Sigmoid colon (tissue), 7 donors: ENCODE measurements around the gene TEX28. TPM values are rescaled to one million over a fixed set of nuclear protein-coding genes. Genes with fewer than 3 reads are reported as not detected.

Experiments
- DNase-seq: peaks from one replicate; pipeline ENCODE4 v3.0.0-alpha.2; 2019
- H3K27ac ChIP-seq, 4 donors: fragments of 200-600 bp; sonication (generic); one replicate each; pipeline ENCODE4 v1.5.1; 2016 to 2019; ENCODE audit warnings: mild to moderate bottlenecking in 1 of 4
- H3K27me3 ChIP-seq, 3 donors: fragments of 200-600 bp; sonication (generic); one replicate each; pipeline ENCODE4 v1.5.1; 2019; ENCODE audit warnings: mild to moderate bottlenecking in 1 of 3
- H3K36me3 ChIP-seq, 4 donors: fragments of 200-600 bp; sonication (generic); one replicate each; pipeline ENCODE4 v1.5.1; 2016 to 2019
- H3K4me1 ChIP-seq, 4 donors: fragments of 200-600 bp; sonication (generic); one replicate each; pipeline ENCODE4 v1.5.1; 2017 to 2019
- H3K4me3 ChIP-seq, 4 donors: fragments of 200-600 bp; sonication (generic); one replicate each; pipeline ENCODE4 v1.5.1; 2017 to 2019; ENCODE audit warnings: mild to moderate bottlenecking in 2 of 4, moderate library complexity in 1 of 4
- H3K9me3 ChIP-seq, 4 donors: fragments of 200-600 bp in 3 of 4; sonication (generic) in 3 of 4; one replicate each; pipeline versions ENCODE4 v1.5.1 to v1.6.1; 2013 to 2019
- EP300 ChIP-seq, 4 donors: sonication (generic); formaldehyde crosslinking; IDR thresholded peaks; one replicate each; pipeline ENCODE4 v1.6.1; 2017; ENCODE audit warnings: antibody characterized with exemption in 4 of 4
- POLR2A ChIP-seq, 2 donors: fragments of 450-650 bp; IDR thresholded peaks; one replicate each; pipeline ENCODE4 v1.6.1; 2016; ENCODE audit warnings: antibody characterized with exemption in 2 of 2, mild to moderate bottlenecking in 2 of 2, moderate library complexity in 2 of 2
- POLR2AphosphoS5 ChIP-seq, 4 donors: sonication (generic); formaldehyde crosslinking; IDR thresholded peaks; one replicate each; pipeline ENCODE4 v1.6.1; 2017; ENCODE audit warnings: antibody characterized with exemption in 4 of 4
- WGBS, 2 donors: extraction: QIAGEN DNeasy Blood & Tissue Kit; methylation state at CpG; one replicate each; pipeline ENCODE4 v1.1.7; 2013; 5-methylcytosine and 5-hydroxymethylcytosine counted together
- intact Hi-C: fragments of 100-400 bp; cut with DNase I; formaldehyde crosslinking; loops from one replicate; pipeline ENCODE4 v1.15.1; 2023
- polyA plus RNA-seq, 3 donors: library from polyadenylated mRNA; stranded (reverse); fragments of 200-250 nt; gene quantifications; one replicate each; pipeline ENCODE4 v1.2.3, GENCODE V29; 2013
- total RNA-seq, 4 donors: library from RNA; depleted of rRNA; stranded (reverse); fragments of >200 nt; gene quantifications; one replicate each; pipeline ENCODE4 v1.1.0, GENCODE V29; 2016
- TF ChIP-seq, protein P1 (sequence below), 4 experiments: fragments of 450-650 bp in 3 of 4; fragments of 200-600 bp in 1 of 4; IDR thresholded peaks; one replicate each; pipeline ENCODE4 v1.5.1; 2016 to 2019; ENCODE audit warnings: antibody characterized with exemption in 4 of 4, mild to moderate bottlenecking in 3 of 4, moderate library complexity in 2 of 4
- donor health status: healthy with polysubstance abuse.
- donor health status: Bipolar disorder and iron deficiency.
- donor health status: healthy.

Gene TEX28
- total and polyA plus RNA-seq, 7 donors = not detected

DNA sequence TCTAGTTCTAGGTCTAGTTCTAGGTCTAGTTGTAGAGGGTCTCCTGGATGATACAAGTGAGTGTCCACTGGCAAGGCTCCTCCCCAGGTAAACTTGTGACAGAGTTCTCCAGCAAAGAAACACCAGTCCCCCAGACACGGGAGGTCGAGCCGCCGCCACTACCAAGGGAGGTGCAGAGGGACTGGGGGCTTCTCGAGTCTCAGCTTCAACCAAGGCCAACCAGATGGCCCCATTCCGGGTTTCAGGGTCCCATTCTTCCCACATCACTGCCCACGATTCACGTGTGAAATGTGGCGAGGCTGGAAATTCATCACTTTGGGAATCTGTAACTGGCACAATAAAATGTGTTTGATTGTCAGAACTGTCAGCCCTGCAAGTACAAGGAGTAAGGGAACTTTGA, 38.2 kb upstream of the TEX28 start:
- WGBS, 2 donors = 92 to 96% methylated on average over 9 of the region's 9 CpGs
- no peak for TF ChIP-seq POLR2A (IDR thresholded peaks at IDR 0.05)
- TF ChIP-seq, protein P1, sequence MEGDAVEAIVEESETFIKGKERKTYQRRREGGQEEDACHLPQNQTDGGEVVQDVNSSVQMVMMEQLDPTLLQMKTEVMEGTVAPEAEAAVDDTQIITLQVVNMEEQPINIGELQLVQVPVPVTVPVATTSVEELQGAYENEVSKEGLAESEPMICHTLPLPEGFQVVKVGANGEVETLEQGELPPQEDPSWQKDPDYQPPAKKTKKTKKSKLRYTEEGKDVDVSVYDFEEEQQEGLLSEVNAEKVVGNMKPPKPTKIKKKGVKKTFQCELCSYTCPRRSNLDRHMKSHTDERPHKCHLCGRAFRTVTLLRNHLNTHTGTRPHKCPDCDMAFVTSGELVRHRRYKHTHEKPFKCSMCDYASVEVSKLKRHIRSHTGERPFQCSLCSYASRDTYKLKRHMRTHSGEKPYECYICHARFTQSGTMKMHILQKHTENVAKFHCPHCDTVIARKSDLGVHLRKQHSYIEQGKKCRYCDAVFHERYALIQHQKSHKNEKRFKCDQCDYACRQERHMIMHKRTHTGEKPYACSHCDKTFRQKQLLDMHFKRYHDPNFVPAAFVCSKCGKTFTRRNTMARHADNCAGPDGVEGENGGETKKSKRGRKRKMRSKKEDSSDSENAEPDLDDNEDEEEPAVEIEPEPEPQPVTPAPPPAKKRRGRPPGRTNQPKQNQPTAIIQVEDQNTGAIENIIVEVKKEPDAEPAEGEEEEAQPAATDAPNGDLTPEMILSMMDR (IDR thresholded peaks at IDR 0.05) = no peak
- no peak for TF ChIP-seq EP300 (IDR thresholded peaks at IDR 0.05)
- TF ChIP-seq POLR2AphosphoS5 (IDR thresholded peaks at IDR 0.05) = no peak
- DNase-seq = no peak
- H3K9me3 ChIP-seq = no peaks in the 10 kb centered on the region
- no peak overlapping the region for H3K27ac ChIP-seq
- no peaks in the 10 kb centered on the region for H3K36me3 ChIP-seq
- no peak overlapping the region for H3K4me3 ChIP-seq
- no peaks in the 10 kb centered on the region for H3K4me1 ChIP-seq
- intact Hi-C loops = no loop called here
- H3K27me3 ChIP-seq = no peaks in the 10 kb centered on the region

DNA sequence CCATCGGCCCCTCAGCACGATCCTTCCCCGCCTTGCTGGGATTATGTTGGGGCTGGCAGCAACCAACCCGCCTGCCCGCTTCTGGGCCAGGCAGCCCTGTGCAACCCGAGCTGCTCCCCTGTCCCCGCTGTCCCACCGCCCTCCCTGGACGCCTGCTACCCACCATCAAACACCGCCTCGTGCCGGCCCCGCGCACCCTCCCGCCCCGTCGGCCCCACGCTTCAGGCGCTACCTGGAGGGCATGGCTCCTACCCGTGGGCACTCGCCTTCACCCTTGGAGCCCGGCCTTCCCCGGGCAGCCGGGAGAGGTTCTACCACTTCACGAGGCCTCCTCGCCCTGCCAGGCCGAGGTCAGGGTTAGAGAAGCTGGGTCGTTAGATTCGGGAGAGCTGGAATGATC, 37.6 kb upstream of the TEX28 start:
- no peaks in the 10 kb centered on the region for H3K27me3 ChIP-seq
- DNase-seq = no peak
- H3K27ac ChIP-seq = no peak overlapping the region
- no peak for TF ChIP-seq POLR2A (IDR thresholded peaks at IDR 0.05)
- no peak for TF ChIP-seq POLR2AphosphoS5 (IDR thresholded peaks at IDR 0.05)
- H3K9me3 ChIP-seq = no peaks in the 10 kb centered on the region
- no peak overlapping the region for H3K4me3 ChIP-seq
- H3K36me3 ChIP-seq = no peaks in the 10 kb centered on the region
- 94 to 95% methylated on average over 29 of the region's 29 CpGs for WGBS, 2 donors
- intact Hi-C loops = no loop called here
- no peaks in the 10 kb centered on the region for H3K4me1 ChIP-seq

DNA sequence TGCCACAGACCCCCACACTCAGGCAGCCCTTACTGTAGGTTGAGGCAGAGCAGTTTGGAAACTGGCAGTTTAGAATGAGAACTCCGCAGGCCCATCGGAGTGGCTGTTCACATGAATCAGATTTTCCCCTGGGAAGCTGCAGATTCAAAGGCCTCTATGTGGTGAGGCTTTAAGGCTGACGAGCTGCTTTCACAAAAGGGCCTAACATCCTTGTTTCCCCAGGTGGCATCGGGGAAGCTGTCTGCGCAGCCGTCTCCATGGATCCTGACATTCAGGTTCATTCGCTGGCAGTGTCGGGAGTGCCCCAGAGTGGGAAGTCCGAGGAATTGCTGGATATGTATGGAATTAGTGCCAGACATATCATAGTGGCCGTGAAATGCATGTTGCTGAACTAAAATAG, 34.4 kb upstream of the TEX28 start:
- H3K27ac ChIP-seq = no peak overlapping the region
- no peak for TF ChIP-seq POLR2A (IDR thresholded peaks at IDR 0.05)
- no peak for TF ChIP-seq EP300 (IDR thresholded peaks at IDR 0.05)
- intact Hi-C loops = no loop called here
- DNase-seq = no peak
- no peaks in the 10 kb centered on the region for H3K27me3 ChIP-seq
- H3K4me1 ChIP-seq = peaks cover 0 to 14% (median 1%) of the 10 kb centered on the region in 4 donors
- H3K4me3 ChIP-seq = no peak overlapping the region
- H3K36me3 ChIP-seq = no peaks in the 10 kb centered on the region
- H3K9me3 ChIP-seq = no peaks in the 10 kb centered on the region
- 85 to 91% methylated on average over 10 of the region's 10 CpGs for WGBS, 2 donors

DNA sequence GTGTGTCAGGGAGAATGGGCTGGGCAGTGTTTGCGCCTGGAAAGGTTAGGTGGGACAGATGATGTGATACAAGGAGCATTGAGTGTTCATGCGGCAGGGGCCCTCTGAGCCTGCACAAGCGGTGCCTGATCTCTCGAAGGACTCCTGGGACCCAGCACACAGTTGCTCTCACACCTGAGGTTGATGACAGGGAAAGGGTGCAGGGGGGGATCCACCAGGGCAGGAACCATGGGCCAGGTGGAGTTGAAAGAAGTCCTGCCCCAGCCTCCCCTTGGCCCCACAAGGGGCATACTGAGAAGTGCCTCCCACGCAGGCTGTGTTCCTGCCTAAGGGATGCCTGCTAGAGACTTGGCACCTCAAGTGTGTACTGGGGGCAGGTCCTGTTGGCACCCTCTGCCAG, 33.7 kb upstream of the TEX28 start:
- H3K4me3 ChIP-seq = no peak overlapping the region
- no peak overlapping the region for H3K27ac ChIP-seq
- H3K36me3 ChIP-seq = no peaks in the 10 kb centered on the region
- 95% methylated on average over 5 of the region's 5 CpGs for WGBS, 2 donors
- intact Hi-C loops = no loop called here
- TF ChIP-seq POLR2AphosphoS5 (IDR thresholded peaks at IDR 0.05) = no peak
- TF ChIP-seq POLR2A (IDR thresholded peaks at IDR 0.05) = no peak
- TF ChIP-seq, protein P1 (IDR thresholded peaks at IDR 0.05) = no peak
- TF ChIP-seq EP300 (IDR thresholded peaks at IDR 0.05) = no peak
- no peak for DNase-seq
- H3K9me3 ChIP-seq = no peaks in the 10 kb centered on the region
- no peaks in the 10 kb centered on the region for H3K27me3 ChIP-seq
- peaks cover 0 to 14% (median 1%) of the 10 kb centered on the region in 4 donors for H3K4me1 ChIP-seq

DNA sequence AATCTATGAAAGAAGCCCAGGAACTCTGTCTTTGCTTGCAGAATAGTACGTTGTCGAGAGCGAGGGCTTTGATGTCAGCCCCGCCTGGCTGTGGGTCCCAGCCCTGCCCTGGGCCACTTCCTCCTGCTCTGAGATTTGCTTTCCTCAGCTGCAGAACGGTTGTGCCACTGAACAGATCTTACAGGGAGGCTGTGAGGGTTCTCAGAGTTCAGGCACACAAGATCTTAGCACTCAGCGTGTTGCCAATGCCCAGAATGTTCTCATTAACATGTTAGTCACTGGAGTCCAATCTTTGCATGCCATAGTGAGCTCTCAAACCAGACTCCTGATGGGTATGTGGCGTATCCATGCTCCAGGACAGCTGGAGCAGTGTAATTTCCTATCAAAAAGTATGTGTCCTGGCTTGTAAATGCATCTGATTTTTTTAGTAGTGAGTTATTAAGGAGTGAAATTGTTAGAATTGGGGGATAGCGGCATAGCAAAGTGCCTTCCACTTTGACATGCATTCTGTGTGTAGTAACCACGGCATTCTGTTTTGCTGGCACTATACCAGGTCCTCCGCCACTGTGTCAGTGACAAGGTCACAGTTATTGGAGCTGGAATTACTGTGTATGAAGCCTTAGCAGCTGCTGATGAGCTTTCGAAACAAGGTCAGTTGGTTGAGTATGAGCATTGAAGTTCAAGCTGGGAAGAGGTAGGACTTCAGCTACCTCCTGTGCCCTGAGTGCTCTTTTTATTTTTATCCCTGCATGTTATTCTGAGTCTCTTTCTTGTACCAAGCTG, 32.3 kb upstream of the TEX28 start:
- Histone ChIP-seq H3K27me3 (no peaks in the 10 kb centered on the region), H3K4me3 (no peak overlapping the region), H3K36me3 (no peaks in the 10 kb centered on the region), H3K27ac (no peak overlapping the region), H3K9me3 (no peaks in the 10 kb centered on the region), H3K4me1 (peaks cover 0 to 14% (median 1%) of the 10 kb centered on the region in 4 donors)
- no peak for DNase-seq
- intact Hi-C loops = no loop called here
- 15 to 36% methylated on average over 11 of the region's 11 CpGs for WGBS, 2 donors
- TF ChIP-seq POLR2A (IDR thresholded peaks at IDR 0.05) (no peak), EP300 (IDR thresholded peaks at IDR 0.05) (no peak), POLR2AphosphoS5 (IDR thresholded peaks at IDR 0.05) (no peak)
- TF ChIP-seq, protein P1 (IDR thresholded peaks at IDR 0.05) = no peak
